MM.1S (cell line): ENCODE data around the gene CARMIL1.

Experiments
- DNase-seq: peaks from one replicate; pipeline ENCODE4 v3.0.0-alpha.2; 2015
- H2AFZ ChIP-seq: fragments of 300-600 bp; sonication (generic); 2 replicates; pipeline ENCODE4 v1.6.0; 2016; ENCODE audit warnings: antibody characterized with exemption, low read length
- H3F3A ChIP-seq: fragments of 300-600 bp; sonication (generic); 2 replicates; pipeline ENCODE4 v1.6.1; 2016; ENCODE audit warnings: mild to moderate bottlenecking, antibody characterized with exemption, low read length, moderate library complexity, mixed read lengths; ENCODE audit not compliant: insufficient read depth
- H3K27ac ChIP-seq: fragments of 300-600 bp; sonication (generic); 2 replicates; pipeline ENCODE4 v1.5.1; 2016; ENCODE audit warnings: mild to moderate bottlenecking, low read length
- H3K27me3 ChIP-seq: fragments of 300-600 bp; sonication (generic); replicated peaks from 2 replicates; pipeline ENCODE4 v1.6.0; 2016; ENCODE audit warnings: low read length; ENCODE audit not compliant: insufficient read depth
- H3K36me3 ChIP-seq: fragments of 300-600 bp; sonication (generic); replicated peaks from 2 replicates; pipeline ENCODE4 v1.6.1; 2016; ENCODE audit warnings: mild to moderate bottlenecking, low read length, mixed read lengths; ENCODE audit not compliant: insufficient read depth
- H3K4me1 ChIP-seq: fragments of 300-600 bp; sonication (generic); 2 replicates; pipeline ENCODE4 v1.6.1; 2016; ENCODE audit warnings: low read length, mixed read lengths
- H3K4me2 ChIP-seq: fragments of 300-600 bp; sonication (generic); 2 replicates; pipeline ENCODE4 v1.6.0; 2016; ENCODE audit warnings: low read depth, low read length
- H3K4me3 ChIP-seq: fragments of 300-600 bp; sonication (generic); 2 replicates; pipeline ENCODE4 v1.5.1; 2016; ENCODE audit warnings: low read length, mixed read lengths
- H3K79me2 ChIP-seq: fragments of 300-600 bp; sonication (generic); 2 replicates; pipeline ENCODE4 v1.6.1; 2016; ENCODE audit warnings: mixed run types, low read length, mixed read lengths
- H3K9ac ChIP-seq: fragments of 300-600 bp; sonication (generic); 2 replicates; pipeline ENCODE4 v1.6.1; 2016; ENCODE audit warnings: low read length, mixed read lengths
- H3K9me2 ChIP-seq: fragments of 300-600 bp; sonication (generic); replicated peaks from 2 replicates; pipeline ENCODE4 v1.6.1; 2016; ENCODE audit warnings: mild to moderate bottlenecking, low read length, mixed read lengths; ENCODE audit not compliant: insufficient read depth
- H3K9me3 ChIP-seq: fragments of 300-600 bp; sonication (generic); replicated peaks from 2 replicates; pipeline ENCODE4 v1.6.1; 2016; ENCODE audit warnings: mild to moderate bottlenecking, low read length, mixed read lengths; ENCODE audit not compliant: insufficient read depth
- H4K20me1 ChIP-seq: fragments of 300-600 bp; sonication (generic); 2 replicates; pipeline ENCODE4 v1.6.1; 2016; ENCODE audit warnings: mild to moderate bottlenecking, low read length, moderate library complexity, mixed read lengths; ENCODE audit not compliant: insufficient read depth
- EZH2 ChIP-seq: fragments of 300-600 bp; sonication (generic); optimal IDR thresholded peaks from 2 replicates; pipeline ENCODE3; 2017; ENCODE audit warnings: low read depth, mild to moderate bottlenecking, antibody characterized with exemption, low read length, mixed read lengths
- EZH2phosphoT487 ChIP-seq: fragments of 300-600 bp; sonication (generic); IDR thresholded peaks from 2 replicates; pipeline ENCODE4 v1.6.1; 2018; ENCODE audit warnings: antibody characterized with exemption, low read length
- TF ChIP-seq, protein P1 (sequence below): fragments of 300-600 bp; sonication (generic); IDR thresholded peaks from 2 replicates; pipeline ENCODE4 v1.5.1; 2016; ENCODE audit warnings: antibody characterized with exemption, low read length, mixed read lengths

Gene CARMIL1

DNA sequence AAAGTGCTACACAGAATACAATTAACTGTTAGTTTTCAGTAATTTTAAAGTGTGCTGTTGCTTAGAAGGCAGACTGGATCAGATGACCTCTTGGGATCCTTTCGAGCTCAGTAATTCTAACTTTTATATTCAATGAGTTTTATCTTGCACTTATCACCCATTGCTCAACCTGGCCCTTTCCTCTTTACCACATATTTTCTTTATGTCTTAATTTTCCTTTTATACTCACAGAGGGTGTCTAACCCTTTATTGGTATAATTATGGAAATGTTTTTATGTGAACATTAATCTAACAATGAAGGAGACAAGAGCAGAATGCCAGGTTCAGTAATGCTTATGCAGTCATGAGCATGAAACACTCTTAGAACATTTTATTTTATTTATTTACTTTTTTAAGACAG is 39.7 kb upstream of the CARMIL1 start:
- Histone ChIP-seq H2AFZ (no peak overlapping the region), H3K4me1 (peaks cover 2% of the 10 kb centered on the region; the same call in 1 of the 2 replicates), H3K36me3 (no peaks in the 10 kb centered on the region), H3K9me2 (no peaks in the 10 kb centered on the region), H3K4me2 (no peak overlapping the region), H3F3A (no peaks in the 10 kb centered on the region), H3K9me3 (no peaks in the 10 kb centered on the region), H3K4me3 (no peak overlapping the region), H3K27ac (no peak overlapping the region), H4K20me1 (no peaks in the 10 kb centered on the region), H3K27me3 (no peaks in the 10 kb centered on the region), H3K9ac (no peak overlapping the region), H3K79me2 (no peaks in the 10 kb centered on the region)
- TF ChIP-seq EZH2phosphoT487: no peak
- TF ChIP-seq EZH2: no peak
- TF ChIP-seq, protein P1, sequence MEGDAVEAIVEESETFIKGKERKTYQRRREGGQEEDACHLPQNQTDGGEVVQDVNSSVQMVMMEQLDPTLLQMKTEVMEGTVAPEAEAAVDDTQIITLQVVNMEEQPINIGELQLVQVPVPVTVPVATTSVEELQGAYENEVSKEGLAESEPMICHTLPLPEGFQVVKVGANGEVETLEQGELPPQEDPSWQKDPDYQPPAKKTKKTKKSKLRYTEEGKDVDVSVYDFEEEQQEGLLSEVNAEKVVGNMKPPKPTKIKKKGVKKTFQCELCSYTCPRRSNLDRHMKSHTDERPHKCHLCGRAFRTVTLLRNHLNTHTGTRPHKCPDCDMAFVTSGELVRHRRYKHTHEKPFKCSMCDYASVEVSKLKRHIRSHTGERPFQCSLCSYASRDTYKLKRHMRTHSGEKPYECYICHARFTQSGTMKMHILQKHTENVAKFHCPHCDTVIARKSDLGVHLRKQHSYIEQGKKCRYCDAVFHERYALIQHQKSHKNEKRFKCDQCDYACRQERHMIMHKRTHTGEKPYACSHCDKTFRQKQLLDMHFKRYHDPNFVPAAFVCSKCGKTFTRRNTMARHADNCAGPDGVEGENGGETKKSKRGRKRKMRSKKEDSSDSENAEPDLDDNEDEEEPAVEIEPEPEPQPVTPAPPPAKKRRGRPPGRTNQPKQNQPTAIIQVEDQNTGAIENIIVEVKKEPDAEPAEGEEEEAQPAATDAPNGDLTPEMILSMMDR: no peak
- DNase-seq: no peak

DNA sequence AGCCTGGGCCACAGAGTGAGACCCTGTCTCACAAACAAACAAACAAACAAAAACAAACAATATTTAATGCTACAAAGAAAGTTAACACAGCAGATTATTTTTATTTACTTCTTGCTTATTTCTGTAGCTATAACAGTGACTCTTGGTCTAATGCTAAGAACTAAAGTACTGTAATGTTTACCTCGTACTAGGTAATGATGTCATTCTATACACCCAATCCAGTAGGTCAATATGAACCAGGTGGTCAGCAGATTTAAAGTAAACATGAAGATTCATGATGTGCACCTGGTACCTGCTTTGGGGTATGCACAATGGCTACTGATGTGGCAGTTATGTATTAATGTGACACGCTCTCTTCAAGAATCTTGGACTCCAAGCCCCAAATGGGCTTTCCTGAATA is 36.6 kb upstream of the CARMIL1 start:
- Histone ChIP-seq H3K4me2 (no peak overlapping the region), H3F3A (no peaks in the 10 kb centered on the region), H3K27ac (no peak overlapping the region), H3K4me1 (peaks cover 14% of the 10 kb centered on the region), H3K9me3 (no peaks in the 10 kb centered on the region), H3K36me3 (no peaks in the 10 kb centered on the region), H3K79me2 (no peaks in the 10 kb centered on the region), H3K4me3 (no peak overlapping the region), H2AFZ (no peak overlapping the region), H3K9me2 (no peaks in the 10 kb centered on the region), H4K20me1 (no peaks in the 10 kb centered on the region), H3K27me3 (no peaks in the 10 kb centered on the region), H3K9ac (no peak overlapping the region)
- DNase-seq: no peak
- TF ChIP-seq, protein P1: no peak
- TF ChIP-seq EZH2phosphoT487 (no peak), EZH2 (no peak)

DNA sequence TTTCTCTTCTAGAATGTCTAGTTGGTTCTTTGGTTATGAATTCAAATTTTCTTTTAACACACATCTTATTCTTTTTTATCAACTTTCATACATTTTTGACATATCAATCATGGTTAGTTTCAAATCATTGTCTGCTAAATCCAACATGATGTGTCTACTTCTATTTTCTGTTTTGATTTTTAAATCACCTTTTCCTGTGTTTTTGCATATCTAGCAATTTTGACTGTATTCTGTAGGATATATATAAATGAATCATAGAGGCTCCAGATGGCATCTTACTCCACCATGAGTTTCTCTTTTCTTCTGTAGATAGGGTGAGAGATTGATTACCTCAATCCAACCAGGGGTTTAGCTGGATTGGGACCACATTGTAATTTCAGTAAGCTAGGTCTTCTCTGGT is 34.3 kb upstream of the CARMIL1 start:
- H3K9ac ChIP-seq: no peak overlapping the region

DNA sequence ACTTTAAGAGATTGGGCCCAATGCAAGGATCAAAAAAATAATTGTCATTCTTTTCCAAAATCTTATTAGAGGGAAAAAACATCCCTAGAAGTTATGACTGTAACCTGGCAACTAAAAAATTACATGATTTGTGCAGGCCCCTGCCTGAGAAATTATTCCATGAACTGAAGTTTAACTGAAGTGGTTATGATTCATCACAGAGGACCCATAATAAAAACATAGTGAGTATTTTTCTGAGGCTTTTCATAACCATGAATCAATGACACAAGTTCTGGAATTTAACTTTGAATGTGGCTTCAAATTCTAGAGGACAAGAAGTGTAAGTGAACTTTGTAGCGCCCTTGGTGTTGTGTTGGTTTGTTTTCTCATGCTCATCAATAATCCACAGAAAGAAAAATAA is 31.1 kb upstream of the CARMIL1 start:
- TF ChIP-seq EZH2phosphoT487 (no peak), EZH2 (no peak)
- TF ChIP-seq, protein P1: no peak
- Histone ChIP-seq H3K4me1 (peaks cover 26% of the 10 kb centered on the region), H4K20me1 (no peaks in the 10 kb centered on the region), H3K4me2 (no peak overlapping the region), H3K36me3 (no peaks in the 10 kb centered on the region), H3K27ac (no peak overlapping the region), H3K79me2 (no peaks in the 10 kb centered on the region), H2AFZ (no peak overlapping the region), H3K4me3 (no peak overlapping the region), H3K9me2 (no peaks in the 10 kb centered on the region), H3K9ac (no peak overlapping the region), H3K9me3 (no peaks in the 10 kb centered on the region), H3K27me3 (no peaks in the 10 kb centered on the region), H3F3A (peaks cover 18% of the 10 kb centered on the region)
- DNase-seq: no peak

More for the DNA sequence above, 34.3 kb upstream of the CARMIL1 start:
- Histone ChIP-seq H3K79me2 (no peaks in the 10 kb centered on the region), H3K9me3 (no peaks in the 10 kb centered on the region), H3K36me3 (no peaks in the 10 kb centered on the region), H4K20me1 (no peaks in the 10 kb centered on the region), H3K27ac (no peak overlapping the region), H2AFZ (no peak overlapping the region), H3K27me3 (no peaks in the 10 kb centered on the region), H3K4me2 (peak overlapping the region; percentile 22; the same call in 1 of the 2 replicates), H3F3A (no peaks in the 10 kb centered on the region), H3K4me1 (peaks cover 14% of the 10 kb centered on the region), H3K4me3 (no peak overlapping the region), H3K9me2 (no peaks in the 10 kb centered on the region)
- TF ChIP-seq EZH2 (no peak), EZH2phosphoT487 (no peak)
- peak; percentile 23 for DNase-seq
